Hematopoietic multipotent progenitor cell treated with erythropoietin and hydrocortisone succinate and interleukin-3 and kit ligand, for 4 days (in vitro differentiated cells): ENCODE results near the gene ACTR8.

Experiments
- DNase-seq: peaks from one replicate; pipeline ENCODE4 v3.0.0-alpha.2; 2015

Gene ACTR8

GRCh38 chr3:53833700-53834099 lies 48.3 kb downstream of the ACTR8 start:
- no peak for DNase-seq

- DNase-seq = no peak
These were observed 48.8 kb downstream of the ACTR8 start for GRCh38 chr3:53833053-53833645.

GRCh38 chr3:53830944-53831343 lies 51.0 kb downstream of the ACTR8 start:
- no peak for DNase-seq

- no peak for DNase-seq
These were observed 52.3 kb downstream of the ACTR8 start for GRCh38 chr3:53829605-53830004.

GRCh38 chr3:53828581-53828980 lies 53.4 kb downstream of the ACTR8 start:
- DNase-seq = no peak

- no peak for DNase-seq
These were observed 55.9 kb downstream of the ACTR8 start for GRCh38 chr3:53826048-53826447.

- no peak for DNase-seq
These were observed 57.2 kb downstream of the ACTR8 start for GRCh38 chr3:53824795-53825194.

GRCh38 chr3:53823956-53824657 lies 57.8 kb downstream of the ACTR8 start:
- no peak for DNase-seq

GRCh38 chr3:53823026-53823955 lies 58.7 kb downstream of the ACTR8 start:
- no peak for DNase-seq

GRCh38 chr3:53822331-53822741 lies 59.6 kb downstream of the ACTR8 start:
- no peak for DNase-seq

- no peak for DNase-seq
These were observed 60.3 kb downstream of the ACTR8 start for GRCh38 chr3:53821631-53822121.

- DNase-seq = no peak
These were observed 61.0 kb downstream of the ACTR8 start for GRCh38 chr3:53820756-53821580.

GRCh38 chr3:53820084-53820483 lies 61.9 kb downstream of the ACTR8 start:
- DNase-seq = no peak

- no peak for DNase-seq
These were observed 62.6 kb downstream of the ACTR8 start for GRCh38 chr3:53819163-53819868.

- DNase-seq = no peak
These were observed 63.5 kb downstream of the ACTR8 start for GRCh38 chr3:53818221-53819162.

GRCh38 chr3:53817809-53818208 lies 64.1 kb downstream of the ACTR8 start:
- no peak for DNase-seq

- no peak for DNase-seq
These were observed 64.7 kb downstream of the ACTR8 start for GRCh38 chr3:53817211-53817610.
